ENCODE measurements around the gene CYP2D6.

The CYP2D6 gene

DNA sequence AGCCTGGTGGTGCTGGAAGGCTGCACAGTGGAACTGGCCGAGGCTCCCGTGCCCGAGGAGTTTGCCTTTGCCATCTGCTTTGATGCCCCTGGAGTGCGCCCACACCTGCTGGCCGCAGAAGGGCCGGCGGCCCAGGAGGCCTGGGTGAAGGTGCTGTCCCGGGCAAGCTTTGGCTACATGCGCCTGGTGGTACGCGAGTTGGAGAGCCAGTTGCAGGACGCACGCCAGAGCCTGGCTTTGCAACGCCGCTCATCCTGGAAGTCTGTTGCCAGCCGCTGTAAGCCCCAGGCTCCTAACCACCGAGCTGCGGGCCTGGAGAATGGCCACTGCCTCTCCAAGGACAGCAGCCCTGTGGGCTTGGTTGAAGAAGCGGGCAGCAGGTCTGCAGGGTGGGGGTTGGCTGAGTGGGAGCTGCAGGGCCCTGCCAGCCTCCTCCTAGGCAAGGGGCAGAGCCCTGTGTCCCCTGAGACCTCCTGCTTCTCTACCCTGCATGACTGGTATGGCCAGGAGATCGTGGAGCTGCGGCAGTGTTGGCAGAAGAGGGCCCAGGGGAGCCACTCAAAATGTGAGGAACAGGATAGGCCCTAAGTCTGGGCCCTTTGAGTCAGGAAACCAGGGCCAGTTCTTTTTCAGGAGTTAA lies 53.0 kb downstream of the CYP2D6 start:
- Histone ChIP-seq H3K9me3 (ENCODE audit: low read length) (no peaks in the 10 kb centered on the region), H3K4me3 (ENCODE audit: low read depth in 1 of 2, low read length in 2 of 2) (no peak overlapping the region), H3K27ac (ENCODE audit: low read depth, low read length) (peak overlapping the region; percentile 97), H3K27me3 (ENCODE audit: control insufficient read depth in 1 of 2, insufficient read depth in 2 of 2, low read length in 2 of 2) (no peaks in the 10 kb centered on the region), H3K36me3 (ENCODE audit: insufficient read depth, low read length) (peaks cover 17% of the 10 kb centered on the region), H3K9ac (ENCODE audit: low read length) (peak overlapping the region; percentile 99), H3K4me1 (ENCODE audit: insufficient read depth, low read length) (peaks cover 33% of the 10 kb centered on the region)

GRCh38 chr22:42076764-42077485 lies 53.7 kb downstream of the CYP2D6 start:
- Histone ChIP-seq H3K4me1 (ENCODE audit: insufficient read depth, low read length) (peaks cover 33% of the 10 kb centered on the region), H3K9ac (ENCODE audit: low read length) (no peak overlapping the region), H3K9me3 (ENCODE audit: low read length) (no peaks in the 10 kb centered on the region), H3K4me3 (ENCODE audit: low read depth in 1 of 2, low read length in 2 of 2) (no peak overlapping the region), H3K27me3 (ENCODE audit: control insufficient read depth in 1 of 2, insufficient read depth in 2 of 2, low read length in 2 of 2) (no peaks in the 10 kb centered on the region), H3K36me3 (ENCODE audit: insufficient read depth, low read length) (peaks cover 12% of the 10 kb centered on the region), H3K27ac (ENCODE audit: low read depth, low read length) (no peak overlapping the region)
